Keratinocyte (primary cell): ENCODE results near the gene SCAMP4. TPM values are rescaled to one million over a fixed set of nuclear protein-coding genes. Genes with fewer than 3 reads are reported as not detected.

Experiments used
- DNase-seq: peaks from one replicate; pipeline ENCODE4 v3.0.0-alpha.2; 2011; ENCODE audit warnings: low read depth, missing footprints, low spot score
- FAIRE-seq: peaks from 2 replicates; lab custom pipeline; 2011; peaks lifted over from hg19 to GRCh38; lab: Jason Lieb, UNC
- H2AFZ ChIP-seq: 2 replicates; pipeline ENCODE4 v1.6.0; 2012; ENCODE audit warnings: low read length, control low read depth, inconsistent platforms; ENCODE audit not compliant: control insufficient read depth
- H3K27ac ChIP-seq: 2 replicates; pipeline ENCODE4 v1.5.1; 2011; ENCODE audit warnings: low read length; ENCODE audit not compliant: control insufficient read depth, insufficient read depth
- H3K27me3 ChIP-seq: 3 replicates; pipeline ENCODE4 v1.6.0; 2011; ENCODE audit warnings: low read length; ENCODE audit not compliant: control insufficient read depth, insufficient read depth; ENCODE audit errors: extremely low read depth
- H3K36me3 ChIP-seq, 2 experiments: 2 replicates in 1 of 2; 3 replicates in 1 of 2; pipeline ENCODE4 v1.5.1; 2011; ENCODE audit warnings: low read length in 2 of 2, mild to moderate bottlenecking in 1 of 2; ENCODE audit not compliant: control insufficient read depth in 2 of 2, insufficient read depth in 2 of 2; ENCODE audit errors: extremely low read depth in 1 of 2
- H3K4me1 ChIP-seq: 3 replicates; pipeline ENCODE4 v1.5.1; 2011; ENCODE audit warnings: low read length; ENCODE audit not compliant: control insufficient read depth, insufficient read depth; ENCODE audit errors: extremely low read depth
- H3K4me2 ChIP-seq: 3 replicates; pipeline ENCODE4 v1.6.0; 2011; ENCODE audit warnings: low read depth, low read length; ENCODE audit not compliant: control insufficient read depth, insufficient read depth; ENCODE audit errors: extremely low read depth
- H3K4me3 ChIP-seq, 3 experiments: fragments of 200-600 bp in 1 of 3; sonication (generic) in 1 of 3; 2 replicates in 2 of 3; 3 replicates in 1 of 3; pipeline ENCODE4 v1.5.1; 2011 to 2016; ENCODE audit warnings: low read length in 3 of 3, mild to moderate bottlenecking in 3 of 3, control low read depth in 2 of 3, inconsistent platforms in 1 of 3, low read depth in 1 of 3, mixed read lengths in 1 of 3, mixed run types in 1 of 3, moderate library complexity in 1 of 3; ENCODE audit not compliant: control insufficient read depth in 2 of 3, insufficient read depth in 2 of 3; ENCODE audit errors: extremely low read depth in 1 of 3
- H3K79me2 ChIP-seq: 2 replicates; pipeline ENCODE4 v1.6.0; 2012; ENCODE audit warnings: low read length; ENCODE audit not compliant: control insufficient read depth, insufficient read depth
- H3K9ac ChIP-seq: 3 replicates; pipeline ENCODE4 v1.6.0; 2011; ENCODE audit warnings: low read length; ENCODE audit not compliant: control insufficient read depth, insufficient read depth; ENCODE audit errors: extremely low read depth
- H3K9me1 ChIP-seq: 3 replicates; pipeline ENCODE4 v1.6.0; 2011; ENCODE audit warnings: low read length; ENCODE audit not compliant: control insufficient read depth, insufficient read depth; ENCODE audit errors: extremely low read depth
- H3K9me3 ChIP-seq: 2 replicates; pipeline ENCODE4 v1.5.1; 2012; ENCODE audit warnings: low read depth, low read length; ENCODE audit not compliant: control insufficient read depth
- H4K20me1 ChIP-seq: 3 replicates; pipeline ENCODE4 v1.6.0; 2011; ENCODE audit warnings: low read length; ENCODE audit not compliant: control insufficient read depth, insufficient read depth; ENCODE audit errors: extremely low read depth
- CTCF ChIP-seq, 3 experiments: IDR thresholded peaks in 1 of 3; conservative IDR thresholded peaks in 1 of 3; optimal IDR thresholded peaks in 1 of 3; 2 replicates in 2 of 3; 3 replicates in 1 of 3; pipeline versions ENCODE3 to v1.5.1; 2011; ENCODE audit warnings: low read length in 3 of 3, mild to moderate bottlenecking in 3 of 3, moderate library complexity in 2 of 3, control low read depth in 1 of 3, inconsistent platforms in 1 of 3; ENCODE audit not compliant: insufficient read depth in 2 of 3; ENCODE audit errors: extremely low read depth in 1 of 3
- EZH2 ChIP-seq: IDR thresholded peaks from one replicate; pipeline ENCODE4 v1.6.1; 2012; ENCODE audit warnings: inconsistent platforms, mild to moderate bottlenecking, low read length, moderate library complexity
- dilution Hi-C: fragments of 300-500 bp; cut with MboI; formaldehyde crosslinking; loops from one replicate; pipeline ENCODE4 v1.7.0; 2020; ENCODE audit warnings: low sequenced_read_pairs; ENCODE audit not compliant: extremely low pct_ligation_motif_present
- polyA plus RNA-seq, 5 experiments: library from polyadenylated mRNA; depleted of rRNA in 3 of 5; stranded (reverse) in 3 of 5; stranded (forward) in 1 of 5; unstranded in 1 of 5; fragments of >200 nt; gene quantifications; 1 replicate in 1 of 5; 2 replicates in 3 of 5; 3 replicates in 1 of 5; pipeline versions ENCODE4 v1.2.1 to v1.2.3, GENCODE V29; 2011 to 2012; ENCODE audit warnings: missing spikeins in 2 of 5, low read depth in 1 of 5, low replicate concordance in 1 of 5

The SCAMP4 gene
- polyA plus RNA-seq, 1 donor (not counting 4 experiments of a cell fraction or from before 2014, with no cell fraction given), result 4.8 TPM

- Histone ChIP-seq H3K4me2 (peak overlapping the region; percentile 92), H4K20me1 (peaks cover 20% of the 10 kb centered on the region), H3K79me2 (peaks cover 64% of the 10 kb centered on the region), H3K27me3 (no peaks in the 10 kb centered on the region), H2AFZ (no peak overlapping the region), H3K27ac (peak overlapping the region; percentile 57), H3K9me1 (no peaks in the 10 kb centered on the region), H3K4me3 (peak overlapping the region; percentile 76 to 92 (median 88)), H3K9ac (peak overlapping the region; percentile 84), H3K9me3 (no peaks in the 10 kb centered on the region), H3K36me3 (no peaks in the 10 kb centered on the region), H3K4me1 (peaks cover 47% of the 10 kb centered on the region)
- FAIRE-seq (no peak), DNase-seq (no peak)
- dilution Hi-C loops, result no loop called here
- TF ChIP-seq EZH2 (no peak), CTCF (optimal IDR thresholded peaks at IDR 0.05 in 1 of 3, IDR thresholded peaks at IDR 0.05 in 1 of 3, conservative IDR thresholded peaks at IDR 0.05 in 1 of 3; ENCODE audit: extremely low read depth in 1 of 3, insufficient read depth in 2 of 3, low read length in 3 of 3) (no peak)
Observed at GRCh38 chr19:1860821-1861598, 44.2 kb upstream of the SCAMP4 start.

GRCh38 chr19:1861599-1862031, 43.6 kb upstream of the SCAMP4 start:
- no peak for DNase-seq
- Histone ChIP-seq H3K36me3 (no peaks in the 10 kb centered on the region), H3K4me2 (peak overlapping the region; percentile 92), H4K20me1 (peaks cover 20% of the 10 kb centered on the region), H3K79me2 (peaks cover 58% of the 10 kb centered on the region), H3K27ac (peak overlapping the region; percentile 58), H2AFZ (no peak overlapping the region), H3K9me1 (no peaks in the 10 kb centered on the region), H3K9ac (peak overlapping the region; percentile 84), H3K9me3 (no peaks in the 10 kb centered on the region), H3K4me1 (peaks cover 41% of the 10 kb centered on the region), H3K4me3 (peak overlapping the region; percentile 76 to 92 (median 88)), H3K27me3 (no peaks in the 10 kb centered on the region)
- dilution Hi-C loops, result no loop called here
- TF ChIP-seq CTCF (optimal IDR thresholded peaks at IDR 0.05 in 1 of 3, IDR thresholded peaks at IDR 0.05 in 1 of 3, conservative IDR thresholded peaks at IDR 0.05 in 1 of 3; ENCODE audit: extremely low read depth in 1 of 3, insufficient read depth in 2 of 3, low read length in 3 of 3), result no peak
- TF ChIP-seq EZH2, result no peak
- FAIRE-seq, result no peak
